ENCODE data around the gene FRAT1.
A peak's percentile ranks its signal among the peaks of the same experiment; 100 is the strongest.
"Not testable (repeated sequence)": the region's sequence is repeated elsewhere in the genome, so short reads cannot be mapped to it uniquely, and the experiment has no call there.

Gene FRAT1

DNA sequence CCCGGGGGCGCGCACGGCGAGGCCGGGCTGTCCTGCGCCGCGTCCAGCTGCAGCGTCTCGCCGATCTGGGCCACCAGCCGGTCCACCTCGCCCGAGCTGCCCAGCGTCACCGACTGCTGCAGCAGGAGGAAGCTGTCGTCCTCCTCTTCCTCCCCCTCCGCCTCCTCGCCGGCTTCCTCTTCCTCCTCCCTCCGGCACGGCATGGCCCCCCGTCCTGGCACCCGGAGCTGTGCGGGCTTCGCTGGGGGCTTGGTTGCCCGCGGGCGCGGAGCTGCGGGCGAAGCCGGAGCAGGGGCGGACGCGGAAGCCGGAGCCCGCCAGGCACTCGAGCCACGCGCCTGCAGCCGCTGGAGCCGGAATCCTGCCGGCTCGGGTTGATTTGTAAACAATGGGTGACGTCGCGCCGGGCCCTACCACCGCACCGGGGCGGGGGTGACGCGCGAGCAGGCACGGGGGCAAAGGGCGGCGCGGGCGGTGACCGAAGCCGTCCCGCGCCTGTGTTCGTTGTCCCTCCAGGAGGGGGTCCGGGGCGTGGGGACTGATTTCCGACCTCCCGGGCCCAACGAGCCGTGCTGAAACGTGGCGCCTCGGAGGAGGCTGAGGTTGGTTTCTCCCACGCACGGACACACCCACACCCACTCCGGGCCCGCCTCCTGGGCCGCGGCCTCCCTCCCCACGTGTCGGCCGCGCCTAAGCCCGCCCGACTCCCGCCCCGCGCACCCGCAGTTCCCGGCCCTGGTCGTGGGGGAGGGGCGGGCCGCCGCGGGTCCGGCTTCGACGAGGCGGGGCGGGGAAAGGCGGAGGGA is 15.5 kb downstream of the FRAT1 start, which contains the start of gene FRAT2:
Gene FRAT2, minus strand, starts transcription at position 360 of the 806 bp plus-strand sequence. Its CDS starts 157 bp downstream, at position 203.
- DNase-seq (ENCODE audit: low spot score), result peak; percentile 91

GRCh38 chr10:97335188-97335619 is 16.1 kb downstream of the FRAT1 start:
- no peak for DNase-seq (ENCODE audit: low spot score)

GRCh38 chr10:97336006-97336405 is 16.9 kb downstream of the FRAT1 start:
- DNase-seq (ENCODE audit: low spot score), result no peak

- DNase-seq (ENCODE audit: low spot score), result no peak
Measured at GRCh38 chr10:97336446-97336845, 17.4 kb downstream of the FRAT1 start.

- peak; percentile 70 for DNase-seq (ENCODE audit: low spot score)
Measured at GRCh38 chr10:97336942-97337831, 18.1 kb downstream of the FRAT1 start.

GRCh38 chr10:97338041-97338440 is 19.0 kb downstream of the FRAT1 start:
- DNase-seq (ENCODE audit: low spot score), result no peak

- no peak for DNase-seq (ENCODE audit: low spot score)
Measured at GRCh38 chr10:97341416-97341815, 22.3 kb downstream of the FRAT1 start.

GRCh38 chr10:97343664-97344063 is 24.6 kb downstream of the FRAT1 start:
- not testable (repeated sequence) for DNase-seq (ENCODE audit: low spot score)

DNA sequence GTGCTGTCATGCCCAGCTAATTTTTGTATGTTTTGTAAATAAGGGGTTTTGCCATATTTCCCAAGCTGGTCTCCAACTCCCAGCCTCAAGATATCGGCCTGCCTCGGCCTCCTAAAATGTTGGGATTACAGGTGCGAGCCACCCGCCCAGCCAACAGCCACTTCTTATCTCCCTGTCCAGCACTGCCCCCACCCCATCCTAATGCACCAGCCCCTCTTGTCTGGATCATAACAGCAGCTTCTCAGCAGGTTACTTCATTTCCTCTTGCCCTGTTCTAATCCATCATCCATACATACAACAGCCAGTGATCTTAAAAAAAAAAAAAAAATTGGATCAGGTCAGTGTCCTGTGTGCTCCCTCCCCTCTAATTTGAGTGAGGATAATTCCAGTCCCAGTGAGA is 28.2 kb downstream of the FRAT1 start:
- no peak for DNase-seq (ENCODE audit: low spot score)

DNA sequence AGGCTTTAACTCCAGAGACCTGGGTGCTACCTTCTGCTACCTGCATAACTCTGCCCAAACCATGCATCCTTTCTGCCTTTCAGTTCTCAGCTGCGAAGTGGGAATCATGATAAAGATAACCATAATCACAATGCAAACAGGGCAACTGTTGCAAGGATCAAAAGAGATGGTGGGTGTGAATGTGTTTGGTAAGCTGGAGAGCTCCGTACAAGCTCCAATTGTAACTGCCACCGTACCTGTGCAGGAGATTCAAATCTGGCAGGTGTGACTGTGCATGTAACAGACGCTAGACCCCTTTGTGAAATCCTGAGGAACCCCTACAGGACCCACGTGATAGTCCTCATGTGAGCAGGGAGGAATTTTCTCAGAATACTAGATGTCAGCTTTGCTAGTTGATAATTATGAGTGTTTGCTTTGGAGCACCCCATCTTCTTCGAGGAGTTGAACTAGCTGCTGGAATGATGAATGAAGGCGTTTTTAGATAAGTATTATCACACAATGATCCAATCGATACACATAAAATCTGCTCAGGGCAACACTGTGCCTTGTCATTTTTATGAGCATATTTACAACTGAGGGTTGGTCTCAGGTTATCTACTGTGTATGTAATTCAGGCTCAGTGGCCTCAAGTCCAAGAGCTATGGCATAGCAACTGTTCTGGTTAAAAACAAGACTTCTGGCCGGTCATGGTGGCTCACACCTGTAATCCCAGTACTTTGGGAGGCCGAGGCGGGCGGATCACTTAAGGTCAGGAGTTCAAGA is 30.9 kb downstream of the FRAT1 start:
- DNase-seq (ENCODE audit: low spot score), result no peak

- no peak for DNase-seq (ENCODE audit: low spot score)
Measured at GRCh38 chr10:97353945-97354344, 34.9 kb downstream of the FRAT1 start.

- DNase-seq (ENCODE audit: low spot score), result no peak
Measured at GRCh38 chr10:97355571-97355975, 36.5 kb downstream of the FRAT1 start.

GRCh38 chr10:97356318-97356914 is 37.3 kb downstream of the FRAT1 start:
- no peak for DNase-seq (ENCODE audit: low spot score)

- no peak for DNase-seq (ENCODE audit: low spot score)
Measured at GRCh38 chr10:97356918-97357317, 37.8 kb downstream of the FRAT1 start.

DNA sequence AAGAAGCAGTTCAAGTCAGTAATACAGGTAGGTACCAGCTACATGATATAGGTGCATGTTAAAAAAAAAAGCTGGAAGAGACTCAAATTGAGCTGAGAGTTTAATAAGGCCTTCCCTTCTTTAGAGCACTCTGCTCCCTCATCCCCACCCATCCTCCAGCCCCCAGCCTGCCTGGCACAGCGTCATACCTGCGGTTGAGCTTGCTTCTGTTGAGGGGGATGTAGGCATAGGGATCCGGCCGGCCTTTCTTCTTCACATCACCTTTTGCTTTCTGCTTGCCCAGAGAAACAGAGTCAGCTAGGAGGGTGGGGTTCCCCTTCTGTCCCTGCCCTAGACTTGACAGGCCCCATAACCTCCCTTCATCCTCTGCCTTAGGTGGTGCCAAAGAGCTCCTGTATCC is 39.3 kb downstream of the FRAT1 start:
- no peak for DNase-seq (ENCODE audit: low spot score)

GRCh38 chr10:97358781-97359180 is 39.7 kb downstream of the FRAT1 start:
- no peak for DNase-seq (ENCODE audit: low spot score)

GRCh38 chr10:97360705-97361536 is 41.9 kb downstream of the FRAT1 start:
- DNase-seq (ENCODE audit: low spot score), result no peak

GRCh38 chr10:97361537-97361901 is 42.4 kb downstream of the FRAT1 start:
- DNase-seq (ENCODE audit: low spot score), result no peak

DNA sequence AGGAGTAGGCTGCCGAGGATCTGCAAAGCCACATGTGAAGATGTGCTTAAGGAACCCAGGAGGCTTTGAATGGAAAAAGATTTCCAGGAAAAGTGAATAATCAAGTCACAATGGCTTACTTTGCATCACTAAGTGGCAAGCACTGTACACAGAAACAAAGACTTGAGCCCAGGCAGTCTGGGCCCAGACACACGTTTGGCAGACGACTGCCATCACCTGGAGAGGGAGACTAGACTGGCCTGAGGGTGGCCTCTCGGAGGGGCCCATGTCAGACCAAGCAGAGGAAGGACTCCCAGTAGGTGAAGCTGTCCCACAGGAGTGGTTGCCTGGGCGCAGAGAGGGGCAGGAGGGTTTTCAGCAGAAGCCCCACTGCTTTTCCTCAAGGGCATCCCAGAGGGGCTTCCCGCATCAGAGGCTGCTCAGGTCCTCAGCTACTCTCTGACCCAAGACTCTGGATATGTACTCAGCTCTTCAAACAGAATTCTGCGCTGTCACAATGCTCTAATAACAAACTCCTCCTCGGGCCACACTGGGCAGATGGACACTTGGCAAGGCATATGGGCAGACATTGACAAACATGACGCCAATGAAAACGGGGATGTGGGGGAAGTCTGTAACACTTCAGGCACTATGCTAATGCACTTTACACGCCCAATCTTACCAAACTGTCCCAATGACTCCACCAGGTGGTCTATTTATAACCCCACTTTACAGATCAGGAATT is 43.4 kb downstream of the FRAT1 start:
- DNase-seq (ENCODE audit: low spot score), result no peak

GRCh38 chr10:97363071-97363470 is 44.0 kb downstream of the FRAT1 start:
- DNase-seq (ENCODE audit: low spot score), result no peak
